Testis (tissue), 3 donors: ENCODE data around the gene SLC2A1. TPM values are rescaled to one million over a fixed set of nuclear protein-coding genes. Genes with fewer than 3 reads are reported as not detected.

Experiments
- DNase-seq: peaks from one replicate; pipeline ENCODE4 v3.0.0-alpha.2; 2019
- H3K27ac ChIP-seq, 2 donors: fragments of 200-600 bp; sonication (generic); one replicate each; pipeline ENCODE4 v1.5.1; 2019
- H3K27me3 ChIP-seq: fragments of 200-600 bp; sonication (generic); one replicate; pipeline ENCODE4 v1.5.1; 2019
- H3K36me3 ChIP-seq: fragments of 200-600 bp; sonication (generic); one replicate; pipeline ENCODE4 v1.5.1; 2017; ENCODE audit warnings: low read depth; ENCODE audit errors: missing control alignments
- H3K4me1 ChIP-seq: fragments of 200-600 bp; sonication (generic); one replicate; pipeline ENCODE4 v1.5.1; 2019
- H3K4me3 ChIP-seq, 2 donors: fragments of 200-600 bp; sonication (generic); one replicate each; pipeline ENCODE4 v1.5.1; 2017 to 2019
- H3K9me3 ChIP-seq: fragments of 200-600 bp; sonication (generic); one replicate; pipeline ENCODE4 v1.5.1; 2017
- CTCF ChIP-seq, 3 experiments: fragments of 450-650 bp in 2 of 3; fragments of 200-600 bp in 1 of 3; sonication (generic) in 1 of 3; IDR thresholded peaks; one replicate each; pipeline ENCODE4 v1.5.1; 2016 to 2019; ENCODE audit warnings: antibody characterized with exemption in 3 of 3, mild to moderate bottlenecking in 2 of 3, moderate library complexity in 1 of 3
- POLR2A ChIP-seq: fragments of 450-650 bp; IDR thresholded peaks from one replicate; pipeline ENCODE4 v1.6.1; 2017; ENCODE audit warnings: antibody characterized with exemption, mild to moderate bottlenecking, moderate library complexity
- WGBS, 2 donors: methylation state at CpG; one replicate each; pipeline ENCODE4 v1.1.5; 2018; 5-methylcytosine and 5-hydroxymethylcytosine counted together
- intact Hi-C: fragments of 100-400 bp; cut with DNase I; formaldehyde crosslinking; loops from one replicate; pipeline ENCODE4 v1.15.1; 2023; ENCODE audit warnings: low total_unique reads
- polyA plus RNA-seq: library from polyadenylated mRNA; stranded (reverse); fragments of 350-450 nt; fragmentation: Illumina TruSeq; extraction: RNeasy Lipid Tissue Mini Kit (QIAGEN cat#74804); gene quantifications from one replicate; pipeline ENCODE4 v1.2.3, GENCODE V29; 2014; ENCODE audit warnings: low read depth, low replicate concordance; ENCODE audit not compliant: insufficient read depth
- total RNA-seq, 2 donors: library from RNA; depleted of rRNA; stranded (reverse); fragments of >200 nt; gene quantifications; one replicate each; pipeline ENCODE4 v1.2.3, GENCODE V29; 2016

Gene SLC2A1
- total and polyA plus RNA-seq, 3 donors from 2014 or later, result 19.4 to 38.3 (median 36.9) TPM

- TF ChIP-seq POLR2A (no peak), CTCF (IDR thresholded peaks at IDR 0.05) (no peak)
- H3K4me3 ChIP-seq, result peak overlapping the region in 1 of 2 donors; percentile 14
- no peaks in the 10 kb centered on the region for H3K4me1 ChIP-seq
- no peaks in the 10 kb centered on the region for H3K27me3 ChIP-seq
- no peaks in the 10 kb centered on the region for H3K36me3 ChIP-seq
- H3K27ac ChIP-seq, result no peak overlapping the region
- H3K9me3 ChIP-seq, result no peaks in the 10 kb centered on the region
- WGBS, 2 donors, result 64 to 69% methylated on average over 14 to 31 of the region's 31 CpGs
- intact Hi-C loops, result no loop called here
- DNase-seq, result no peak
Observed at GRCh38 chr1:42888013-42888633, 70.5 kb downstream of the SLC2A1 start.

GRCh38 chr1:42887366-42887765 is 71.3 kb downstream of the SLC2A1 start:
- Histone ChIP-seq H3K9me3 (no peaks in the 10 kb centered on the region), H3K27me3 (no peaks in the 10 kb centered on the region), H3K4me1 (no peaks in the 10 kb centered on the region), H3K36me3 (no peaks in the 10 kb centered on the region), H3K4me3 (peak overlapping the region in 1 of 2 donors; percentile 14), H3K27ac (no peak overlapping the region)
- intact Hi-C loops, result no loop called here
- 72 to 83% methylated on average over 5 to 20 of the region's 20 CpGs for WGBS, 2 donors
- DNase-seq, result no peak
- TF ChIP-seq CTCF (IDR thresholded peaks at IDR 0.05) (no peak), POLR2A (no peak)

- H3K4me3 ChIP-seq, result no peak overlapping the region
- no peak overlapping the region for H3K27ac ChIP-seq
- 24 to 43% methylated on average over 8 to 21 of the region's 21 CpGs for WGBS, 2 donors
- H3K4me1 ChIP-seq, result no peaks in the 10 kb centered on the region
- no peak for TF ChIP-seq POLR2A
- TF ChIP-seq CTCF (IDR thresholded peaks at IDR 0.05), result no peak
- no peak for DNase-seq
- H3K36me3 ChIP-seq, result no peaks in the 10 kb centered on the region
- intact Hi-C loops, result no loop called here
- no peaks in the 10 kb centered on the region for H3K27me3 ChIP-seq
- no peaks in the 10 kb centered on the region for H3K9me3 ChIP-seq
Observed at GRCh38 chr1:42886800-42887199, 71.9 kb downstream of the SLC2A1 start.

GRCh38 chr1:42886046-42886739 is 72.5 kb downstream of the SLC2A1 start:
- Histone ChIP-seq H3K4me3 (no peak overlapping the region), H3K27me3 (no peaks in the 10 kb centered on the region), H3K9me3 (no peaks in the 10 kb centered on the region), H3K4me1 (no peaks in the 10 kb centered on the region), H3K27ac (no peak overlapping the region), H3K36me3 (no peaks in the 10 kb centered on the region)
- WGBS, 2 donors, result 56 to 57% methylated on average over 6 to 16 of the region's 16 CpGs
- TF ChIP-seq CTCF (IDR thresholded peaks at IDR 0.05) (no peak), POLR2A (no peak)
- intact Hi-C loops, result no loop called here
- DNase-seq, result no peak

- Histone ChIP-seq H3K4me3 (no peak overlapping the region), H3K9me3 (no peaks in the 10 kb centered on the region), H3K36me3 (no peaks in the 10 kb centered on the region), H3K27me3 (no peaks in the 10 kb centered on the region), H3K4me1 (no peaks in the 10 kb centered on the region), H3K27ac (no peak overlapping the region)
- 77 to 87% methylated on average over 4 of the region's 4 CpGs for WGBS, 2 donors
- no peak for TF ChIP-seq POLR2A
- no peak for TF ChIP-seq CTCF (IDR thresholded peaks at IDR 0.05)
- no peak for DNase-seq
- intact Hi-C loops, result no loop called here
Observed at GRCh38 chr1:42880384-42880783, 78.3 kb downstream of the SLC2A1 start.
